Jurkat, Clone E6-1 (cell line): ENCODE measurements around the gene NUDT16L1.

ENCODE experiments used
- DNase-seq: peaks from one replicate; pipeline ENCODE4 v3.0.0-alpha.2; 2011; ENCODE audit warnings: low read depth, low spot score
- H3K4me3 ChIP-seq: 2 replicates; pipeline ENCODE4 v1.5.1; 2011; ENCODE audit warnings: mild to moderate bottlenecking, low read length, control low read depth, moderate library complexity

The NUDT16L1 gene

GRCh38 chr16:4701791-4702465 is 8.6 kb downstream of the NUDT16L1 start:
- no peak for DNase-seq
- H3K4me3 ChIP-seq, result no peak overlapping the region

GRCh38 chr16:4702466-4702808 is 9.1 kb downstream of the NUDT16L1 start:
- no peak for DNase-seq
- no peak overlapping the region for H3K4me3 ChIP-seq

- H3K4me3 ChIP-seq, result no peak overlapping the region
- no peak for DNase-seq
Measured at GRCh38 chr16:4703906-4704305, 10.5 kb downstream of the NUDT16L1 start.

- H3K4me3 ChIP-seq, result no peak overlapping the region
- no peak for DNase-seq
Measured at GRCh38 chr16:4704491-4704890, 11.1 kb downstream of the NUDT16L1 start.

- no peak for DNase-seq
- no peak overlapping the region for H3K4me3 ChIP-seq
Measured at GRCh38 chr16:4704913-4705312, 11.6 kb downstream of the NUDT16L1 start.

GRCh38 chr16:4706871-4707270 is 13.5 kb downstream of the NUDT16L1 start:
- DNase-seq, result no peak
- no peak overlapping the region for H3K4me3 ChIP-seq

GRCh38 chr16:4709481-4709880 is 16.1 kb downstream of the NUDT16L1 start:
- DNase-seq, result no peak
- no peak overlapping the region for H3K4me3 ChIP-seq

GRCh38 chr16:4713663-4714501 is 20.5 kb downstream of the NUDT16L1 start:
- H3K4me3 ChIP-seq, result no peak overlapping the region
- no peak for DNase-seq

- DNase-seq, result no peak
- H3K4me3 ChIP-seq, result no peak overlapping the region
Measured at GRCh38 chr16:4714996-4715395, 21.6 kb downstream of the NUDT16L1 start.

GRCh38 chr16:4718466-4718865 is 25.1 kb downstream of the NUDT16L1 start:
- DNase-seq, result no peak
- H3K4me3 ChIP-seq, result no peak overlapping the region

GRCh38 chr16:4723071-4723767 is 29.9 kb downstream of the NUDT16L1 start:
- DNase-seq, result no peak
- H3K4me3 ChIP-seq, result no peak overlapping the region

- no peak for DNase-seq
- no peak overlapping the region for H3K4me3 ChIP-seq
Measured at GRCh38 chr16:4724661-4725270, 31.4 kb downstream of the NUDT16L1 start.

- no peak for DNase-seq
Measured at GRCh38 chr16:4726616-4727015, 33.3 kb downstream of the NUDT16L1 start.

GRCh38 chr16:4728676-4729075 is 35.3 kb downstream of the NUDT16L1 start:
- no peak for DNase-seq
- H3K4me3 ChIP-seq, result no peak overlapping the region

More at GRCh38 chr16:4726616-4727015, 33.3 kb downstream of the NUDT16L1 start:
- H3K4me3 ChIP-seq, result no peak overlapping the region

GRCh38 chr16:4729876-4730275 is 36.5 kb downstream of the NUDT16L1 start:
- no peak for DNase-seq
- no peak overlapping the region for H3K4me3 ChIP-seq

GRCh38 chr16:4733211-4733742 is 39.9 kb downstream of the NUDT16L1 start:
- no peak for DNase-seq
- peak overlapping the region; percentile 84 for H3K4me3 ChIP-seq

- peak; percentile 6 for DNase-seq
- H3K4me3 ChIP-seq, result peak overlapping the region; percentile 84
Measured at GRCh38 chr16:4733747-4734062, 40.3 kb downstream of the NUDT16L1 start.

GRCh38 chr16:4734063-4734729 is 40.8 kb downstream of the NUDT16L1 start, which contains the start of the genes ANKS3 and DNAAF8:
TSS of gene ANKS3 (minus strand) at chr16:4734271. CDS start at chr16:4730149, 4,122 bp downstream.
TSS of gene DNAAF8 (plus strand) at chr16:4734537. CDS start at chr16:4736515, 1,978 bp downstream.
- peak within 1 kb of the TSS; percentile 84 for H3K4me3 ChIP-seq
- DNase-seq, result peak; percentile 58
